C4-2B (cell line): ENCODE measurements around the gene HLA-DOA.

Experiments used
- ZFX ChIP-seq: fragments of 450-650 bp; IDR thresholded peaks from 2 replicates; pipeline ENCODE4 v1.6.1; 2017
- TF ChIP-seq, protein P1 (sequence below): fragments of 450-650 bp; conservative IDR thresholded peaks from 2 replicates; pipeline ENCODE4 v1.5.1; 2017; ENCODE audit warnings: mild to moderate bottlenecking

DNA sequence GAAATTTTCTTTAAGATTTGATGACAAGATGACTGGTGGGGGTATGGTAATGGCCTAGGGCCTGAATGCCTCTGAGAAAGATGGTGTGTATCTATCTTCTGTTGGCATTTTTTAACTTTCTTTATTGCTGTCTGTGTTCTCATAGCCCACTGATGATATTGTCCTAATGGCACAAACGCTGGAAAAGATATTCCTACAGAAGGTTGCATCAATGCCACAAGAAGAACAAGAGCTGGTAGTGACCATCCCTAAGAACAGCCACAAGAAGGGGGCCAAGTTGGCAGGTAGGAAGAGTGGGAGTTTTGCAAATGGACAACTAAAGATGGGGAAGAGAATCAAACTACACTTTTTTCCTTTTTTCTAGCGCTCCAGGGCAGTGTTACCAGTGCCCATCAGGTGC, 33.5 kb downstream of the HLA-DOA start:
- TF ChIP-seq, protein P1, sequence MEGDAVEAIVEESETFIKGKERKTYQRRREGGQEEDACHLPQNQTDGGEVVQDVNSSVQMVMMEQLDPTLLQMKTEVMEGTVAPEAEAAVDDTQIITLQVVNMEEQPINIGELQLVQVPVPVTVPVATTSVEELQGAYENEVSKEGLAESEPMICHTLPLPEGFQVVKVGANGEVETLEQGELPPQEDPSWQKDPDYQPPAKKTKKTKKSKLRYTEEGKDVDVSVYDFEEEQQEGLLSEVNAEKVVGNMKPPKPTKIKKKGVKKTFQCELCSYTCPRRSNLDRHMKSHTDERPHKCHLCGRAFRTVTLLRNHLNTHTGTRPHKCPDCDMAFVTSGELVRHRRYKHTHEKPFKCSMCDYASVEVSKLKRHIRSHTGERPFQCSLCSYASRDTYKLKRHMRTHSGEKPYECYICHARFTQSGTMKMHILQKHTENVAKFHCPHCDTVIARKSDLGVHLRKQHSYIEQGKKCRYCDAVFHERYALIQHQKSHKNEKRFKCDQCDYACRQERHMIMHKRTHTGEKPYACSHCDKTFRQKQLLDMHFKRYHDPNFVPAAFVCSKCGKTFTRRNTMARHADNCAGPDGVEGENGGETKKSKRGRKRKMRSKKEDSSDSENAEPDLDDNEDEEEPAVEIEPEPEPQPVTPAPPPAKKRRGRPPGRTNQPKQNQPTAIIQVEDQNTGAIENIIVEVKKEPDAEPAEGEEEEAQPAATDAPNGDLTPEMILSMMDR, result no peak
- TF ChIP-seq ZFX, result no peak
